Measurements from ENCODE around the gene EXOC6B.

Gene EXOC6B

GRCh38 chr2:72293620-72294019, 532.2 kb downstream of the EXOC6B start:
- H3K27ac ChIP-seq (ENCODE audit: extremely low read depth, low read depth, low read length): no peak overlapping the region
- H3K36me3 ChIP-seq (ENCODE audit: control insufficient read depth in 2 of 2, insufficient read depth in 1 of 2, low read length in 2 of 2): no peaks in the 10 kb centered on the region
- ChIA-PET POLR2A (no interaction called here), CTCF (interaction anchor here (0.9 kb wide), 1 partner anchor 16 kb away, joined by 3 read pairs; no protein-coding TSS in a partner anchor)
- H3K9me3 ChIP-seq (ENCODE audit: control insufficient read depth, insufficient read depth, low read depth, low read length): no peaks in the 10 kb centered on the region
- H3K4me1 ChIP-seq (ENCODE audit: control insufficient read depth, insufficient read depth, low read length): no peaks in the 10 kb centered on the region
- TF ChIP-seq ZFP3 (tag by site-specific recombination; IDR thresholded peaks at IDR 0.05; ENCODE audit: low read depth) (no peak), ZNF335 (tag by site-specific recombination; conservative IDR thresholded peaks at IDR 0.05) (no peak), PRDM10 (tag by site-specific recombination; IDR thresholded peaks at IDR 0.05) (no peak), KLF10 (tag by site-specific recombination; IDR thresholded peaks at IDR 0.05) (no peak), ZNF155 (tag by site-specific recombination; IDR thresholded peaks at IDR 0.05) (no peak), ZNF555 (tag by site-specific recombination; conservative IDR thresholded peaks at IDR 0.05) (no peak), TRIM28 (IDR thresholded peaks at IDR 0.05; ENCODE audit: borderline replicate concordance, low read length) (no peak), ZNF391 (tag by site-specific recombination; IDR thresholded peaks at IDR 0.05; ENCODE audit: borderline replicate concordance, low read depth) (no peak), BCL11A (tag by site-specific recombination; IDR thresholded peaks at IDR 0.05; ENCODE audit: low read depth) (no peak), ZNF23 (tag by site-specific recombination; IDR thresholded peaks at IDR 0.05; ENCODE audit: borderline replicate concordance) (no peak)
- TF ChIP-seq, protein P1, sequence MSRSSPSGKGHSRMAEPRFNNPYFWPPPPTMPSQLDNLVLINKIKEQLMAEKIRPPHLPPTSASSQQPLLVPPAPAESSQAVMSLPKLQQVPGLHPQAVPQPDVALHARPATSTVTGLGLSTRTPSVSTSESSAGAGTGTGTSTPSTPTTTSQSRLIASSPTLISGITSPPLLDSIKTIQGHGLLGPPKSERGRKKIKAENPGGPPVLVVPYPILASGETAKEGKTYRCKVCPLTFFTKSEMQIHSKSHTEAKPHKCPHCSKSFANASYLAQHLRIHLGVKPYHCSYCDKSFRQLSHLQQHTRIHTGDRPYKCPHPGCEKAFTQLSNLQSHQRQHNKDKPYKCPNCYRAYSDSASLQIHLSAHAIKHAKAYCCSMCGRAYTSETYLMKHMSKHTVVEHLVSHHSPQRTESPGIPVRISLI (tag by site-specific recombination; IDR thresholded peaks at IDR 0.05): no peak
- H3K4me3 ChIP-seq (ENCODE audit: low read depth, low read length): no peak overlapping the region

- H3K4me3 ChIP-seq (ENCODE audit: low read depth, low read length): no peak overlapping the region
- ChIA-PET CTCF (interaction anchor here (0.6 to 1.1 kb wide), 4 partner anchors 14 to 602 kb away, joined by 3 to 4 read pairs (median 4); no protein-coding TSS in a partner anchor), POLR2A (no interaction called here)
- H3K9me3 ChIP-seq (ENCODE audit: control insufficient read depth, insufficient read depth, low read depth, low read length): no peaks in the 10 kb centered on the region
- no peaks in the 10 kb centered on the region for H3K4me1 ChIP-seq (ENCODE audit: control insufficient read depth, insufficient read depth, low read length)
- no peak overlapping the region for H3K27ac ChIP-seq (ENCODE audit: extremely low read depth, low read depth, low read length)
- TF ChIP-seq, protein P2, sequence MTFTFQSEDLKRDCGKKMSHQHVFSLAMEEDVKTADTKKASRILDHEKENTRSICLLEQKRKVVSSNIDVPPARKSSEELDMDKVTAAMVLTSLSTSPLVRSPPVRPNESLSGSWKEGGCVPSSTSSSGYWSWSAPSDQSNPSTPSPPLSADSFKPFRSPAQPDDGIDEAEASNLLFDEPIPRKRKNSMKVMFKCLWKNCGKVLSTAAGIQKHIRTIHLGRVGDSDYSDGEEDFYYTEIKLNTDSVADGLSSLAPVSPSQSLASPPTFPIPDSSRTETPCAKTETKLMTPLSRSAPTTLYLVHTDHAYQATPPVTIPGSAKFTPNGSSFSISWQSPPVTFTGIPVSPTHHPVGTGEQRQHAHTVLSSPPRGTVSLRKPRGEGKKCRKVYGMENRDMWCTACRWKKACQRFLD (tag by site-specific recombination; IDR thresholded peaks at IDR 0.05): no peak
- TF ChIP-seq ZNF10 (tag by site-specific recombination; IDR thresholded peaks at IDR 0.05) (no peak), ZNF664 (tag by site-specific recombination; IDR thresholded peaks at IDR 0.05) (no peak), PRDM1 (tag by site-specific recombination; IDR thresholded peaks at IDR 0.05) (no peak)
- no peaks in the 10 kb centered on the region for H3K36me3 ChIP-seq (ENCODE audit: control insufficient read depth in 2 of 2, insufficient read depth in 1 of 2, low read length in 2 of 2)
Measured at GRCh38 chr2:72292433-72292832, 533.4 kb downstream of the EXOC6B start.

- ChIA-PET POLR2A (no interaction called here), CTCF (interaction anchor here (0.6 to 1.2 kb wide), 2 partner anchors 33 to 467 kb away, joined by 3 to 4 read pairs; no protein-coding TSS in a partner anchor)
- Histone ChIP-seq H3K36me3 (ENCODE audit: control insufficient read depth in 2 of 2, insufficient read depth in 1 of 2, low read length in 2 of 2) (no peaks in the 10 kb centered on the region), H3K9me3 (ENCODE audit: control insufficient read depth, insufficient read depth, low read depth, low read length) (no peaks in the 10 kb centered on the region), H3K4me3 (ENCODE audit: low read depth, low read length) (no peak overlapping the region), H3K27ac (ENCODE audit: extremely low read depth, low read depth, low read length) (no peak overlapping the region), H3K4me1 (ENCODE audit: control insufficient read depth, insufficient read depth, low read length) (no peaks in the 10 kb centered on the region)
- no peak for TF ChIP-seq ZNF239 (tag by site-specific recombination; IDR thresholded peaks at IDR 0.05)
- TF ChIP-seq ZNF670 (tag by site-specific recombination; IDR thresholded peaks at IDR 0.05; ENCODE audit: low read depth): no peak
- TF ChIP-seq SP7 (tag by site-specific recombination; IDR thresholded peaks at IDR 0.05): no peak
- TF ChIP-seq ZBTB17 (tag by site-specific recombination; IDR thresholded peaks at IDR 0.05): peak; percentile 19; the same call in 1 of the 2 replicates
- no peak for TF ChIP-seq HOXC10 (CRISPR knock-in tag; IDR thresholded peaks at IDR 0.05)
- no peak for TF ChIP-seq MYNN (tag by site-specific recombination; IDR thresholded peaks at IDR 0.05; ENCODE audit: borderline replicate concordance)
Measured at GRCh38 chr2:72291059-72291458, 534.8 kb downstream of the EXOC6B start.
